ENCODE data around the gene FGD5. TPM values are rescaled to one million over a fixed set of nuclear protein-coding genes. Genes with fewer than 3 reads are reported as not detected.

FGD5 gene
- total RNA-seq, 1 donor from 2014 or later: 3.2 TPM

DNA sequence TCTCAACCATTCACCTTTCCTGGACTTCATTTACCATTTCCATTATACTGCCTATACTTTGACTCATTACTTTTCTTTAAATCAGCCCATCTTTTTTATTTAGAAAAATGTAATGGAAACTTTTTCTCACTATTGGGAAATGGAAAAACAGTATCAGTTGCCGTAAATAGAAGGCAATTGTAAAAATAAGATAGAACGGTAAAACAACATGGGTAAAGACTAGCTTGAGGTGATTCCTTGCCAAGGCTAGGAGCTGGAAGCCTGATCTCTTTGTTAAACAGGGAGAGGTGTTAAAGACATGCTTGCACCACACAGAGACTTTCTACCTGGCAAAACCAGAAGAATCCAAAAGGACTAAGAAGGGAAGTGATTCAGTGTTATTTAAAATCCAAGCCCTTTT, 5.9 kb downstream of the FGD5 start:
- peaks cover 32% of the 10 kb centered on the region for H3K4me1 Mint-ChIP-seq
- H3K4me3 Mint-ChIP-seq: no peak overlapping the region
- peaks cover 66% of the 10 kb centered on the region for H3K27me3 Mint-ChIP-seq (ENCODE audit: low read depth)

GRCh38 chr3:14826069-14826468, 7.3 kb downstream of the FGD5 start:
- Mint-ChIP-seq H3K27ac (no peak overlapping the region), H3K36me3 (no peaks in the 10 kb centered on the region), H3K4me1 (peaks cover 42% of the 10 kb centered on the region), H3K27me3 (ENCODE audit: low read depth) (peaks cover 60% of the 10 kb centered on the region), H3K4me3 (no peak overlapping the region), H3K9me3 (no peaks in the 10 kb centered on the region)
- no peak for DNase-seq (ENCODE audit: low spot score in 2 of 2, unreplicated experiment in 2 of 2)
- no peak for TF ChIP-seq CTCF (IDR thresholded peaks at IDR 0.05; ENCODE audit: unreplicated experiment)

More for the DNA sequence above, 5.9 kb downstream of the FGD5 start:
- no peaks in the 10 kb centered on the region for H3K9me3 Mint-ChIP-seq
- TF ChIP-seq CTCF (IDR thresholded peaks at IDR 0.05; ENCODE audit: unreplicated experiment): no peak
- no peak for DNase-seq (ENCODE audit: low spot score in 2 of 2, unreplicated experiment in 2 of 2)
- no peak overlapping the region for H3K27ac Mint-ChIP-seq
- H3K36me3 Mint-ChIP-seq: no peaks in the 10 kb centered on the region

DNA sequence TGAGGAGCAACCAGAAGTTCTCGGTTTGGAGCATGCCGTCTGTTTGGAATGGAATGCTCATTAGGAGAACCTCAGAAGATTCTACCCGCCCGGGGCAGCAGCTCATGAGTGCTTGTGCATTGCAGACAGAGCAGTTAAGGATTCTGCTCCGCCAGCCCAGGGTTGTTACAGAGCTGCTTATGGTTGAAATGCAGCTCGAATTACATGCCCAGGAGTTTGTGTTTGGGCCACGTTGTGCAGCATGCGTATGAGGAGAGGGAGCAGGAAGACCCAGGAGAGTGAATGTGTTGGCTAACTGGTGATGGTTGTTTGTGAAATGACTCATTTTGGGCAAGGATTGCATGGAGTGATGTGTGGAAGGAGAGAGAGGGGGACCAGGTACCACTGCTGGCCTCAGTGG, 9.0 kb downstream of the FGD5 start:
- no peak for TF ChIP-seq CTCF (IDR thresholded peaks at IDR 0.05; ENCODE audit: unreplicated experiment)
- no peaks in the 10 kb centered on the region for H3K36me3 Mint-ChIP-seq
- no peak overlapping the region for H3K27ac Mint-ChIP-seq
- peaks cover 38% of the 10 kb centered on the region for H3K4me1 Mint-ChIP-seq
- no peak overlapping the region for H3K4me3 Mint-ChIP-seq
- peaks cover 67% of the 10 kb centered on the region for H3K27me3 Mint-ChIP-seq (ENCODE audit: low read depth)
- H3K9me3 Mint-ChIP-seq: no peaks in the 10 kb centered on the region
- DNase-seq (ENCODE audit: low spot score in 2 of 2, unreplicated experiment in 2 of 2): no peak

DNA sequence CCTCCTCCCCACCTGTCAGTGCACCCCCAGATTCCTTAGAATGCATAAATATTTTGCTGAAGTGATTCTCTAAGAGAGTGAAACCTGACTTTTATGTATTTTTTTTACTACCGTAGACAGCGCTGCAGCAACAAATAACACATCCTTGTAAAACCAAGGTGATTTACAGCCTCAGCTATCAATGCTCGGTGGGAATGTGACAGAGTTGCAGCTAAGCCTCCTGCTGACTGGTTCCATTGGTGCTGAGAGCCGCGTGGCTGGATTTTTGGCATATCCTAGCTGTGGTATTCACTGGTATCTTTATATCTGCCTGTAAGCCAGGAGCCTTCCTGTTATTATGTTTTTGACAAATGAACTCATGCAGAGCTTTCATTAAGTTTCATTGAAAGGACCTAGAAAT, 11.0 kb downstream of the FGD5 start:
- Mint-ChIP-seq H3K36me3 (no peaks in the 10 kb centered on the region), H3K27ac (no peak overlapping the region), H3K27me3 (ENCODE audit: low read depth) (peaks cover 56% of the 10 kb centered on the region), H3K9me3 (no peaks in the 10 kb centered on the region), H3K4me3 (no peak overlapping the region), H3K4me1 (peaks cover 25% of the 10 kb centered on the region)
- no peak for DNase-seq (ENCODE audit: low spot score in 2 of 2, unreplicated experiment in 2 of 2)
- no peak for TF ChIP-seq CTCF (IDR thresholded peaks at IDR 0.05; ENCODE audit: unreplicated experiment)

GRCh38 chr3:14831916-14832450, 13.2 kb downstream of the FGD5 start:
- Mint-ChIP-seq H3K27me3 (ENCODE audit: low read depth) (peaks cover 50% of the 10 kb centered on the region), H3K4me3 (no peak overlapping the region), H3K36me3 (no peaks in the 10 kb centered on the region), H3K9me3 (no peaks in the 10 kb centered on the region), H3K4me1 (peaks cover 36% of the 10 kb centered on the region), H3K27ac (no peak overlapping the region)
- no peak for DNase-seq (ENCODE audit: low spot score in 2 of 2, unreplicated experiment in 2 of 2)
- no peak for TF ChIP-seq CTCF (IDR thresholded peaks at IDR 0.05; ENCODE audit: unreplicated experiment)
